GM23338 (cell line): Measurements from ENCODE around the gene ASXL3. TPM values are rescaled to one million over a fixed set of nuclear protein-coding genes. Genes with fewer than 3 reads are reported as not detected.
A peak's percentile ranks its signal among the peaks of the same experiment; 100 is the strongest.

Experiments
- ATAC-seq: fragments of 200-7000 bp; cut with Tn5 transposase; 3 replicates; pipeline ENCODE4 v1.9.1; 2020
- DNase-seq: peaks from one replicate; pipeline ENCODE4 v3.0.0-alpha.2; 2015; ENCODE audit warnings: low spot score
- H2AFZ ChIP-seq: fragments of 200-600 bp; sonication (generic); 2 replicates; pipeline ENCODE4 v1.8.0; 2016; ENCODE audit warnings: antibody characterized with exemption, mild to moderate bottlenecking, moderate library complexity
- H3F3A ChIP-seq: fragments of 200-600 bp; sonication (generic); replicated peaks from 2 replicates; pipeline ENCODE4 v1.8.0; 2017; ENCODE audit warnings: antibody characterized with exemption, mixed run types, low read depth
- H3K27ac ChIP-seq: fragments of 200-600 bp; sonication (generic); 2 replicates; pipeline ENCODE4 v1.6.1; 2016; ENCODE audit warnings: low read depth
- H3K27me3 ChIP-seq: fragments of 200-600 bp; sonication (generic); 2 replicates; pipeline ENCODE4 v1.8.0; 2016; ENCODE audit warnings: mild to moderate bottlenecking, mixed run types, moderate library complexity; ENCODE audit not compliant: insufficient read depth
- H3K36me3 ChIP-seq: fragments of 200-600 bp; sonication (generic); 2 replicates; pipeline ENCODE4 v1.8.0; 2016; ENCODE audit warnings: mild to moderate bottlenecking; ENCODE audit not compliant: insufficient read depth
- H3K4me1 ChIP-seq: fragments of 200-600 bp; sonication (generic); 2 replicates; pipeline ENCODE4 v1.8.0; 2016; ENCODE audit warnings: mild to moderate bottlenecking, moderate library complexity; ENCODE audit not compliant: insufficient read depth
- H3K4me2 ChIP-seq: fragments of 200-600 bp; sonication (generic); 2 replicates; pipeline ENCODE4 v1.7.1; 2017; ENCODE audit warnings: mixed run types
- H3K4me3 ChIP-seq: fragments of 200-600 bp; sonication (generic); 2 replicates; pipeline ENCODE4 v1.6.1; 2016; ENCODE audit warnings: mixed run types
- H3K79me2 ChIP-seq: fragments of 200-600 bp; sonication (generic); replicated peaks from 2 replicates; pipeline ENCODE4 v1.8.0; 2017; ENCODE audit warnings: mild to moderate bottlenecking; ENCODE audit not compliant: insufficient read depth
- H3K9me2 ChIP-seq: fragments of 200-600 bp; sonication (generic); 2 replicates; pipeline ENCODE4 v1.8.0; 2017; ENCODE audit not compliant: insufficient read depth
- H4K20me1 ChIP-seq: fragments of 200-600 bp; sonication (generic); replicated peaks from 2 replicates; pipeline ENCODE4 v1.8.0; 2017; ENCODE audit warnings: mild to moderate bottlenecking; ENCODE audit not compliant: insufficient read depth
- H3K27ac Mint-ChIP-seq: 2 replicates; pipeline ENCODE4 v1.8.0; 2020; ENCODE audit warnings: inconsistent platforms, mild to moderate bottlenecking, moderate library complexity, mixed read lengths
- H3K27me3 Mint-ChIP-seq: 3 replicates; pipeline ENCODE4 v1.8.0; 2022; ENCODE audit warnings: low read depth, mild to moderate bottlenecking, moderate library complexity, mixed read lengths, inconsistent platforms; ENCODE audit not compliant: insufficient read depth, poor library complexity
- H3K36me3 Mint-ChIP-seq: 3 replicates; pipeline ENCODE4 v1.8.0; 2021; ENCODE audit warnings: low read depth, mild to moderate bottlenecking, inconsistent platforms, moderate library complexity, mixed read lengths
- H3K4me1 Mint-ChIP-seq: 3 replicates; pipeline ENCODE4 v1.8.0; 2020; ENCODE audit warnings: mild to moderate bottlenecking, inconsistent platforms, mixed read lengths
- H3K4me3 Mint-ChIP-seq: 3 replicates; pipeline ENCODE4 v1.8.0; 2021; ENCODE audit warnings: moderate library complexity, mild to moderate bottlenecking, inconsistent platforms, mixed read lengths
- H3K9me3 Mint-ChIP-seq: 3 replicates; pipeline ENCODE4 v1.8.0; 2020; ENCODE audit warnings: moderate library complexity, mild to moderate bottlenecking, inconsistent platforms, mixed read lengths
- CREB1 ChIP-seq: fragments of 250-450 bp; sonication (Bioruptor Pico); IDR thresholded peaks from 2 replicates; pipeline ENCODE4 v1.5.0; 2020; ENCODE audit warnings: low read depth, mild to moderate bottlenecking, moderate library complexity
- EZH2phosphoT487 ChIP-seq: fragments of 200-600 bp; sonication (generic); IDR thresholded peaks from one replicate; pipeline ENCODE4 v1.8.1; 2018; ENCODE audit warnings: antibody characterized with exemption; ENCODE audit not compliant: unreplicated experiment
- NANOG ChIP-seq: IDR thresholded peaks from 2 replicates; pipeline ENCODE4 v1.6.1; 2016; ENCODE audit warnings: antibody characterized with exemption, borderline replicate concordance
- REST ChIP-seq: IDR thresholded peaks from one replicate; pipeline ENCODE4 v1.6.1; 2018; ENCODE audit warnings: antibody characterized with exemption; ENCODE audit not compliant: unreplicated experiment
- STAT1 ChIP-seq: IDR thresholded peaks from one replicate; pipeline ENCODE4 v1.6.1; 2016; ENCODE audit warnings: antibody characterized with exemption; ENCODE audit not compliant: unreplicated experiment
- ZNF331 ChIP-seq: fragments of 250-450 bp; sonication (Bioruptor Pico); IDR thresholded peaks from 2 replicates; pipeline ENCODE4 v1.5.0; 2020; ENCODE audit warnings: low read depth, mild to moderate bottlenecking, moderate library complexity
- long read RNA-seq: library from polyadenylated mRNA; unstranded; transcript quantifications from one replicate; pipeline ENCODE4 v2.0.0, GENCODE V29; 2020; ENCODE audit not compliant: unreplicated experiment
- polyA plus RNA-seq: library from polyadenylated mRNA; unstranded; fragments of >200 nt; fragmentation: Nextera tagmentation; extraction: Ambion mirVana; gene quantifications from 2 replicates; pipeline ENCODE4 v1.2.1, GENCODE V29; 2016
- total RNA-seq: library from RNA; depleted of rRNA; stranded (reverse); fragments of >200 nt; shearing (Covaris generic); gene quantifications from 2 replicates; pipeline ENCODE4 v1.2.3, GENCODE V29; 2014; rRNA removed
- TF ChIP-seq, protein P1 (sequence below), 2 experiments: fragments of 200-600 bp in 1 of 2; sonication (generic) in 1 of 2; conservative IDR thresholded peaks; 2 replicates each; pipeline versions ENCODE4 v1.5.1 to v1.6.1; 2016 to 2017; ENCODE audit warnings: antibody characterized with exemption in 2 of 2, low read depth in 2 of 2, mild to moderate bottlenecking in 2 of 2, moderate library complexity in 1 of 2
- TF ChIP-seq, protein P2 (sequence below): IDR thresholded peaks from 2 replicates; pipeline ENCODE4 v1.6.1; 2016; ENCODE audit warnings: antibody characterized with exemption

Gene ASXL3
- total RNA-seq = 1.4 and 2.6 TPM in 2 replicates
- 0.23 and 0.33 TPM in 2 replicates for polyA plus RNA-seq
- long read RNA-seq = 0 reads

- Histone ChIP-seq H2AFZ (peak within 1 kb of the TSS; percentile 92), H3K27ac (no peak within 1 kb of the TSS), H3K9me2 (no peaks in the 10 kb centered on the region), H3K27me3 (peaks cover 46% of the 10 kb centered on the region), H3K4me1 (peaks cover 37% of the 10 kb centered on the region), H4K20me1 (no peaks in the 10 kb centered on the region), H3K4me3 (peak within 1 kb of the TSS; percentile 70), H3K79me2 (no peaks in the 10 kb centered on the region), H3K4me2 (peak within 1 kb of the TSS; percentile 89), H3K36me3 (no peaks in the 10 kb centered on the region), H3F3A (no peaks in the 10 kb centered on the region)
- Mint-ChIP-seq H3K27me3 (peaks cover 10% of the 10 kb centered on the region), H3K9me3 (no peaks in the 10 kb centered on the region; the same call in 2 of the 3 replicates), H3K4me3 (peak within 1 kb of the TSS; percentile 93), H3K4me1 (peaks cover 27% of the 10 kb centered on the region), H3K36me3 (peaks cover 3% of the 10 kb centered on the region; the same call in 2 of the 3 replicates), H3K27ac (no peak within 1 kb of the TSS)
- DNase-seq (peak; percentile 67), ATAC-seq (peak; percentile 73)
- TF ChIP-seq REST = peak; percentile 14
- TF ChIP-seq EZH2phosphoT487 = no peak
- TF ChIP-seq ZNF331 (CRISPR knock-in tag) = no peak
- TF ChIP-seq STAT1 = no peak
- TF ChIP-seq NANOG = no peak
- TF ChIP-seq CREB1 (CRISPR knock-in tag) = peak; percentile 90
- TF ChIP-seq, protein P1, sequence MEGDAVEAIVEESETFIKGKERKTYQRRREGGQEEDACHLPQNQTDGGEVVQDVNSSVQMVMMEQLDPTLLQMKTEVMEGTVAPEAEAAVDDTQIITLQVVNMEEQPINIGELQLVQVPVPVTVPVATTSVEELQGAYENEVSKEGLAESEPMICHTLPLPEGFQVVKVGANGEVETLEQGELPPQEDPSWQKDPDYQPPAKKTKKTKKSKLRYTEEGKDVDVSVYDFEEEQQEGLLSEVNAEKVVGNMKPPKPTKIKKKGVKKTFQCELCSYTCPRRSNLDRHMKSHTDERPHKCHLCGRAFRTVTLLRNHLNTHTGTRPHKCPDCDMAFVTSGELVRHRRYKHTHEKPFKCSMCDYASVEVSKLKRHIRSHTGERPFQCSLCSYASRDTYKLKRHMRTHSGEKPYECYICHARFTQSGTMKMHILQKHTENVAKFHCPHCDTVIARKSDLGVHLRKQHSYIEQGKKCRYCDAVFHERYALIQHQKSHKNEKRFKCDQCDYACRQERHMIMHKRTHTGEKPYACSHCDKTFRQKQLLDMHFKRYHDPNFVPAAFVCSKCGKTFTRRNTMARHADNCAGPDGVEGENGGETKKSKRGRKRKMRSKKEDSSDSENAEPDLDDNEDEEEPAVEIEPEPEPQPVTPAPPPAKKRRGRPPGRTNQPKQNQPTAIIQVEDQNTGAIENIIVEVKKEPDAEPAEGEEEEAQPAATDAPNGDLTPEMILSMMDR (conservative IDR thresholded peaks at IDR 0.05; ENCODE audit: low read depth in 2 of 2) = no peak
- TF ChIP-seq, protein P2, sequence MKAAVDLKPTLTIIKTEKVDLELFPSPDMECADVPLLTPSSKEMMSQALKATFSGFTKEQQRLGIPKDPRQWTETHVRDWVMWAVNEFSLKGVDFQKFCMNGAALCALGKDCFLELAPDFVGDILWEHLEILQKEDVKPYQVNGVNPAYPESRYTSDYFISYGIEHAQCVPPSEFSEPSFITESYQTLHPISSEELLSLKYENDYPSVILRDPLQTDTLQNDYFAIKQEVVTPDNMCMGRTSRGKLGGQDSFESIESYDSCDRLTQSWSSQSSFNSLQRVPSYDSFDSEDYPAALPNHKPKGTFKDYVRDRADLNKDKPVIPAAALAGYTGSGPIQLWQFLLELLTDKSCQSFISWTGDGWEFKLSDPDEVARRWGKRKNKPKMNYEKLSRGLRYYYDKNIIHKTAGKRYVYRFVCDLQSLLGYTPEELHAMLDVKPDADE = no peak
Observed at GRCh38 chr18:33577685-33578517, at the start of gene ASXL3. TSS of gene ASXL3 (plus strand) at chr18:33578219. CDS start at chr18:33578632, 413 bp downstream.
